Measurements from ENCODE around the gene NIM1K.

- no peak for TF ChIP-seq CTCF (IDR thresholded peaks at IDR 0.05 in 8 of 11, conservative IDR thresholded peaks at IDR 0.05 in 3 of 11)
- TF ChIP-seq POLR2AphosphoS5 (IDR thresholded peaks at IDR 0.05) = no peak
- no peak for TF ChIP-seq POLR2A (IDR thresholded peaks at IDR 0.05)
These were observed 10.4 kb downstream of the NIM1K start for GRCh38 chr5:43202380-43202779.
